Tibial artery (tissue), 4 donors: ENCODE measurements around the gene PCDHGB3.
"Not testable (repeated sequence)": the region's sequence is repeated elsewhere in the genome, so short reads cannot be mapped to it uniquely, and the experiment has no call there.

ENCODE experiments used
- DNase-seq, 2 donors: peaks; one replicate each; pipeline ENCODE4 v3.0.0-alpha.2; 2019
- H3K27ac ChIP-seq, 2 donors: fragments of 200-600 bp; sonication (generic) in 1 of 2; 1 replicate in 1 of 2; 2 replicates in 1 of 2; pipeline ENCODE4 v1.5.1; 2018 to 2019; ENCODE audit warnings: mild to moderate bottlenecking in 1 of 2
- H3K27me3 ChIP-seq, 2 donors: fragments of 200-600 bp; sonication (generic) in 1 of 2; one replicate each; pipeline versions ENCODE4 v1.5.1 to v1.6.0; 2016 to 2019
- H3K36me3 ChIP-seq, 3 donors: fragments of 200-600 bp; sonication (generic) in 2 of 3; one replicate each; pipeline ENCODE4 v1.5.1; 2016 to 2019; ENCODE audit warnings: mild to moderate bottlenecking in 2 of 3
- H3K4me1 ChIP-seq, 4 donors: fragments of 200-600 bp; sonication (generic) in 2 of 4; 1 replicate in 3 of 4; 2 replicates in 1 of 4; pipeline ENCODE4 v1.5.1; 2016 to 2019
- H3K4me3 ChIP-seq, 2 donors: fragments of 200-600 bp; sonication (generic) in 1 of 2; 1 replicate in 1 of 2; 2 replicates in 1 of 2; pipeline ENCODE4 v1.5.1; 2018 to 2019; ENCODE audit warnings: mild to moderate bottlenecking in 2 of 2
- H3K9me3 ChIP-seq, 3 donors: fragments of 200-600 bp; sonication (generic) in 1 of 3; one replicate each; pipeline ENCODE4 v1.5.1; 2016 to 2019
- CTCF ChIP-seq, 2 experiments: fragments of 200-600 bp in 1 of 2; fragments of 450-650 bp in 1 of 2; IDR thresholded peaks; one replicate each; pipeline ENCODE4 v1.5.1; 2017 to 2019; ENCODE audit warnings: antibody characterized with exemption in 2 of 2, mild to moderate bottlenecking in 1 of 2, moderate library complexity in 1 of 2
- intact Hi-C: fragments of 100-400 bp; cut with DNase I; formaldehyde crosslinking; loops from one replicate; pipeline ENCODE4 v1.15.0; 2023; ENCODE audit warnings: low total_unique reads

Gene PCDHGB3

DNA sequence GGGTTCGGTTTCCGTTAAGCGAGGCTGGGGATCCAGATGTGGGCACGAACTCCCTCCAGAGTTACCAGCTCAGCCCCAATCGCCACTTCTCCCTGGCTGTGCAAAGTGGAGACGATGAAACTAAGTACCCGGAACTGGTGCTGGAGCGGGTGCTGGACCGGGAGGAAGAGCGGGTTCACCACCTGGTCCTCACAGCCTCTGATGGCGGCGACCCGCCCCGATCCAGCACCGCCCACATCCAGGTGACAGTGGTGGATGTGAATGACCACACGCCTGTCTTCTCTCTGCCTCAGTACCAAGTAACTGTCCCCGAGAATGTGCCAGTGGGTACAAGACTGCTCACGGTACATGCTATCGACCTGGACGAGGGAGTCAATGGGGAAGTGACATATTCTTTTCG lies 13.3 kb downstream of the PCDHGB3 start:
- H3K27me3 ChIP-seq, result no peaks in the 10 kb centered on the region
- intact Hi-C loops, result no loop called here
- peaks cover 37 to 98% (median 77%) of the 10 kb centered on the region in 3 donors for H3K9me3 ChIP-seq
- H3K27ac ChIP-seq, result no peak overlapping the region
- H3K36me3 ChIP-seq, result peaks cover 4 to 64% (median 63%) of the 10 kb centered on the region in 3 donors
- no peak for DNase-seq
- H3K4me1 ChIP-seq, result no peaks in the 10 kb centered on the region
- no peak for TF ChIP-seq CTCF (IDR thresholded peaks at IDR 0.05)
- peak overlapping the region in 1 of 2 donors; percentile 29 for H3K4me3 ChIP-seq

- Histone ChIP-seq H3K4me1 (no peaks in the 10 kb centered on the region), H3K27ac (no peak overlapping the region), H3K4me3 (no peak overlapping the region), H3K27me3 (no peaks in the 10 kb centered on the region), H3K36me3 (peaks cover 4 to 66% (median 64%) of the 10 kb centered on the region in 3 donors), H3K9me3 (peaks cover 37 to 98% (median 89%) of the 10 kb centered on the region in 3 donors)
- intact Hi-C loops, result no loop called here
- TF ChIP-seq CTCF (IDR thresholded peaks at IDR 0.05), result no peak
- no peak for DNase-seq
Measured at GRCh38 chr5:141384471-141385267, 14.6 kb downstream of the PCDHGB3 start.

DNA sequence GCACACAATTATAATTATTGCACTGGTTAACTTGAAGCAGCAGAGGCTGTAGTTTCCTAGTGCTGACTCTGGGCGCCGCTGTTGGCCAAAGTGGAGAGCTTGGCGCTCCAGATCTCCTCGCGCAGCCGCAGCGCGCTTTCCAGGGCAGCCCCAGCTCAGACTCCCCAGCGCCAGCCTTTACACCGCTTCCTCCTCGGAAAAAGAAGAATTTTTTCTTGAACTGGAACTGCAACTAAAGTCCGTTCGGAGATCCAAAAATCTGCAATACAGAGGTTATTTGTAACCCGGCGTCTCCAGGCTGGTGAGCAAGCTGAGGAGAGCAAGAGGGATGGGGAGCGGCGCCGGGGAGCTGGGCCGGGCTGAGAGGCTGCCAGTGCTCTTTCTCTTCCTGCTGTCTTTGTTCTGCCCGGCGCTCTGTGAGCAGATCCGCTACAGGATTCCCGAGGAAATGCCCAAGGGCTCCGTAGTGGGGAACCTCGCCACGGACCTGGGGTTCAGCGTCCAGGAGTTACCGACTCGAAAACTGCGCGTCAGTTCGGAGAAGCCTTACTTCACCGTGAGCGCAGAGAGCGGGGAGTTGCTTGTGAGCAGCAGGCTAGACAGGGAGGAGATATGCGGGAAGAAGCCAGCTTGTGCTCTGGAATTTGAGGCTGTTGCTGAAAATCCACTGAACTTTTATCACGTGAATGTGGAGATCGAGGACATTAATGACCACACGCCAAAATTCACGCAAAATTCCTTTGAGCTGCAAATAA lies 17.7 kb downstream of the PCDHGB3 start, which contains the start of gene PCDHGB4:
TSS of gene PCDHGB4 (plus strand) at position 142 of the 755 bp plus-strand sequence. CDS start at position 329, 187 bp downstream.
- H3K4me1 ChIP-seq, DNase-seq, H3K4me3 ChIP-seq, H3K27me3 ChIP-seq, H3K27ac ChIP-seq, intact Hi-C loops: not testable (repeated sequence)
- H3K9me3 ChIP-seq, result peaks cover 37 to 98% (median 86%) of the 10 kb centered on the region in 3 donors
- peaks cover 5 to 78% (median 74%) of the 10 kb centered on the region in 3 donors for H3K36me3 ChIP-seq

DNA sequence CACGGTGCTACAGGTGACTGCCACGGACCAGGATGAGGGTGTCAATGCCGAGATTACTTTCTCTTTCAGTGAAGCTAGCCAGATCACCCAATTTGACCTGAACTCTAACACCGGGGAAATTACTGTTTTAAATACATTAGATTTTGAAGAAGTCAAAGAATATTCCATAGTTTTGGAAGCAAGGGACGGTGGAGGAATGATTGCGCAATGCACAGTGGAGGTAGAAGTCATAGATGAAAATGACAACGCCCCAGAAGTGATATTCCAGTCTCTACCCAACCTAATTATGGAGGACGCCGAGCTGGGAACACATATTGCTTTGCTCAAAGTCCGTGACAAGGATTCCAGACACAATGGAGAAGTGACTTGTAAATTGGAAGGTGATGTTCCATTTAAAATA lies 18.6 kb downstream of the PCDHGB3 start:
- no peaks in the 10 kb centered on the region for H3K4me1 ChIP-seq
- intact Hi-C loops, result no loop called here
- H3K4me3 ChIP-seq, result no peak overlapping the region
- H3K27me3 ChIP-seq, result no peaks in the 10 kb centered on the region
- DNase-seq, result no peak
- H3K27ac ChIP-seq, result no peak overlapping the region
- TF ChIP-seq CTCF (IDR thresholded peaks at IDR 0.05), result no peak
- H3K36me3 ChIP-seq, result peaks cover 4 to 78% (median 70%) of the 10 kb centered on the region in 3 donors
- H3K9me3 ChIP-seq, result peaks cover 35 to 98% (median 86%) of the 10 kb centered on the region in 3 donors

- peaks cover 35 to 98% (median 86%) of the 10 kb centered on the region in 3 donors for H3K9me3 ChIP-seq
- no peak overlapping the region for H3K4me3 ChIP-seq
- DNase-seq, result no peak
- H3K4me1 ChIP-seq, result no peaks in the 10 kb centered on the region
- H3K27me3 ChIP-seq, result no peaks in the 10 kb centered on the region
- no peak overlapping the region for H3K27ac ChIP-seq
- intact Hi-C loops, result no loop called here
- peaks cover 4 to 74% (median 66%) of the 10 kb centered on the region in 3 donors for H3K36me3 ChIP-seq
- no peak for TF ChIP-seq CTCF (IDR thresholded peaks at IDR 0.05)
Measured at GRCh38 chr5:141389153-141390042, 19.4 kb downstream of the PCDHGB3 start.
